Measurements from ENCODE around the gene TCF23. TPM values are rescaled to one million over a fixed set of nuclear protein-coding genes. Genes with fewer than 3 reads are reported as not detected.

The TCF23 gene
- total RNA-seq, 1 experiment from 2014 or later, result not detected

- 0 out of 2 replicates have a peak, but pooled peaks cover 5% of the 10 kb centered on the region for H3K4me1 ChIP-seq (replicated peaks; ENCODE audit: insufficient read depth)
- intact Hi-C loops (cut with micrococcal nuclease; ENCODE audit: unreplicated experiment), result no loop called here
- no peak overlapping the region for H3K4me2 ChIP-seq
- no peak overlapping the region for H3K27ac ChIP-seq
- H3K79me2 ChIP-seq (ENCODE audit: low read depth), result no peaks in the 10 kb centered on the region
- H3F3A ChIP-seq (ENCODE audit: insufficient read depth, low read depth), result 0 out of 2 replicates have a peak, but pooled peaks cover 5% of the 10 kb centered on the region
- no peak overlapping the region for H3K4me3 ChIP-seq
- H3K9me3 ChIP-seq (ENCODE audit: insufficient read depth, low read depth), result no peaks in the 10 kb centered on the region
- no peak for DNase-seq
- no peaks in the 10 kb centered on the region for H3K36me3 ChIP-seq (ENCODE audit: low read depth)
- no peaks in the 10 kb centered on the region for H4K20me1 ChIP-seq (ENCODE audit: insufficient read depth)
- BruUV-seq (replicated peaks), result no TSS peak
- H3K9me2 ChIP-seq (ENCODE audit: insufficient read depth), result no peaks in the 10 kb centered on the region
- CTCF ChIA-PET, result no interaction called here
- no peaks in the 10 kb centered on the region for H3K27me3 ChIP-seq (ENCODE audit: insufficient read depth, low read depth)
- H2AFZ ChIP-seq, result no peak overlapping the region
- TF ChIP-seq CTCF (conservative IDR thresholded peaks at IDR 0.05), result no peak
- no peak for TF ChIP-seq EZH2 (IDR thresholded peaks at IDR 0.05; ENCODE audit: low read depth)
- POLR2A ChIA-PET (ENCODE audit: unreplicated experiment), result no interaction called here
Measured at GRCh38 chr2:27158468-27158867, 9.7 kb downstream of the TCF23 start.

GRCh38 chr2:27159271-27159670, 10.5 kb downstream of the TCF23 start:
- ChIA-PET CTCF (no interaction called here), POLR2A (ENCODE audit: unreplicated experiment) (no interaction called here)
- no peaks in the 10 kb centered on the region for H3K9me2 ChIP-seq (ENCODE audit: insufficient read depth)
- H3K4me1 ChIP-seq (replicated peaks; ENCODE audit: insufficient read depth), result 0 out of 2 replicates have a peak, but pooled peaks cover 5% of the 10 kb centered on the region
- no peaks in the 10 kb centered on the region for H3K79me2 ChIP-seq (ENCODE audit: low read depth)
- no peaks in the 10 kb centered on the region for H4K20me1 ChIP-seq (ENCODE audit: insufficient read depth)
- H3K27ac ChIP-seq, result no peak overlapping the region
- H3K36me3 ChIP-seq (ENCODE audit: low read depth), result no peaks in the 10 kb centered on the region
- no peak overlapping the region for H3K4me3 ChIP-seq
- intact Hi-C loops (cut with micrococcal nuclease; ENCODE audit: unreplicated experiment), result no loop called here
- H3K4me2 ChIP-seq, result no peak overlapping the region
- H2AFZ ChIP-seq, result no peak overlapping the region
- no peaks in the 10 kb centered on the region for H3K27me3 ChIP-seq (ENCODE audit: insufficient read depth, low read depth)
- H3F3A ChIP-seq (ENCODE audit: insufficient read depth, low read depth), result 0 out of 2 replicates have a peak, but pooled peaks cover 5% of the 10 kb centered on the region
- no peak for TF ChIP-seq CTCF (conservative IDR thresholded peaks at IDR 0.05)
- TF ChIP-seq EZH2 (IDR thresholded peaks at IDR 0.05; ENCODE audit: low read depth), result no peak
- H3K9me3 ChIP-seq (ENCODE audit: insufficient read depth, low read depth), result no peaks in the 10 kb centered on the region
- no peak for DNase-seq
- no TSS peak for BruUV-seq (replicated peaks)

DNA sequence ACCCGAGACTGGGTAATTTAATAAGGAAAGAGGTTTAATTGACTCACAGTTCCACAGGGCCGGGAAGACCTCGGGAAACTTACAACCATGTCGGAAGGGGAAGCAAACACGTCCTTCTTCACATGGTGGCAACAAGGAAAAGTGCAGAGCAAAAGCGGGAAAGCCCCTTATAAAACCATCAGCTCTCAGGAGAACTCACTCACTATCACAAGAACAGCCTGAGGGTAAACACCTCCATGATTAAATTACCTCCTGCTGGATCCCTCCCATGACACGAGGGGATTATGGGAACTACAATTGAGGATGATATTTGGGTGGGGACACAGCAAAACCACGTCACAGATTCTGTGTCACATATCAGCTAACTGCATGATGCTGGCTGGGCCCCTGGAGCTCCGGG, 11.4 kb downstream of the TCF23 start:
- Histone ChIP-seq H4K20me1 (ENCODE audit: insufficient read depth) (no peaks in the 10 kb centered on the region), H3K27me3 (ENCODE audit: insufficient read depth, low read depth) (no peaks in the 10 kb centered on the region), H3K36me3 (ENCODE audit: low read depth) (no peaks in the 10 kb centered on the region), H3F3A (ENCODE audit: insufficient read depth, low read depth) (0 out of 2 replicates have a peak, but pooled peaks cover 5% of the 10 kb centered on the region), H3K27ac (no peak overlapping the region), H3K9me3 (ENCODE audit: insufficient read depth, low read depth) (no peaks in the 10 kb centered on the region; the same call in 1 of the 2 replicates), H3K4me3 (no peak overlapping the region), H3K4me2 (no peak overlapping the region), H2AFZ (no peak overlapping the region), H3K4me1 (replicated peaks; ENCODE audit: insufficient read depth) (0 out of 2 replicates have a peak, but pooled peaks cover 5% of the 10 kb centered on the region), H3K79me2 (ENCODE audit: low read depth) (no peaks in the 10 kb centered on the region), H3K9me2 (ENCODE audit: insufficient read depth) (no peaks in the 10 kb centered on the region)
- ChIA-PET CTCF (no interaction called here), POLR2A (ENCODE audit: unreplicated experiment) (no interaction called here)
- no TSS peak for BruUV-seq (replicated peaks)
- DNase-seq, result no peak
- intact Hi-C loops (cut with micrococcal nuclease; ENCODE audit: unreplicated experiment), result no loop called here
- TF ChIP-seq CTCF (conservative IDR thresholded peaks at IDR 0.05) (no peak), EZH2 (IDR thresholded peaks at IDR 0.05; ENCODE audit: low read depth) (no peak)

All from PC-9 (cell line).